H1 (cell line): ENCODE results near the gene NEGR1. TPM values are rescaled to one million over a fixed set of nuclear protein-coding genes. Genes with fewer than 3 reads are reported as not detected.

ENCODE experiments used
- CTCF ChIA-PET: fragments of 300-600 bp; sonication (Branson Sonifier 250); formaldehyde crosslinking; loops from one replicate; lab custom pipeline; 2021; ENCODE audit not compliant: partially characterized antibody; lab: Charles Lee
- POLR2A ChIA-PET: fragments of 300-600 bp; sonication (Branson Sonifier 250); formaldehyde crosslinking; loops from one replicate; lab custom pipeline; 2021; ENCODE audit warnings: inconsistent platforms; ENCODE audit not compliant: partially characterized antibody; lab: Charles Lee
- DNase-seq, 2 experiments: peaks; one replicate each; pipeline versions ENCODE4 v3.0.0 to v3.0.0-alpha.2; 2010 to 2022; ENCODE audit warnings: low spot score in 2 of 2, low read depth in 1 of 2, mixed read lengths in 1 of 2
- FAIRE-seq: peaks from 2 replicates; lab custom pipeline; 2011; peaks lifted over from hg19 to GRCh38; lab: Jason Lieb, UNC
- H2AFZ ChIP-seq: 2 replicates; pipeline ENCODE4 v1.8.1; 2012; ENCODE audit warnings: low read length, inconsistent platforms
- H2AK5ac ChIP-seq: 2 replicates; pipeline ENCODE4 v1.6.1; 2013; ENCODE audit warnings: low read depth, low read length
- H2BK120ac ChIP-seq: replicated peaks from 2 replicates; pipeline ENCODE3; 2013; ENCODE audit warnings: low read depth, low read length, inconsistent platforms
- H2BK12ac ChIP-seq: 2 replicates; pipeline ENCODE4 v1.6.1; 2013; ENCODE audit warnings: low read depth, low read length
- H2BK15ac ChIP-seq: 2 replicates; pipeline ENCODE4 v1.6.1; 2013; ENCODE audit warnings: low read length
- H2BK20ac ChIP-seq: 2 replicates; pipeline ENCODE4 v1.6.1; 2013; ENCODE audit warnings: low read length
- H2BK5ac ChIP-seq: 2 replicates; pipeline ENCODE4 v1.6.1; 2013; ENCODE audit warnings: low read depth, low read length
- H3K14ac ChIP-seq: 2 replicates; pipeline ENCODE4 v1.6.1; 2013; ENCODE audit warnings: inconsistent platforms; ENCODE audit not compliant: insufficient read length
- H3K18ac ChIP-seq: 2 replicates; pipeline ENCODE4 v1.6.1; 2013; ENCODE audit warnings: low read length; ENCODE audit errors: extremely low read depth
- H3K23ac ChIP-seq: 2 replicates; pipeline ENCODE4 v1.6.1; 2013; ENCODE audit warnings: inconsistent platforms; ENCODE audit not compliant: insufficient read length
- H3K23me2 ChIP-seq: 2 replicates; pipeline ENCODE4 v1.6.1; 2013; ENCODE audit warnings: low read depth, low read length
- H3K27ac ChIP-seq: 2 replicates; pipeline ENCODE4 v1.6.1; 2011; ENCODE audit warnings: low read depth, low read length, inconsistent platforms
- H3K27me3 ChIP-seq, 4 experiments: replicated peaks in 1 of 4; 1 replicate in 1 of 4; 2 replicates in 3 of 4; pipeline versions ENCODE4 v1.6.1 to v1.8.1; 2011 to 2013; ENCODE audit warnings: low read length in 3 of 4, mild to moderate bottlenecking in 3 of 4, inconsistent platforms in 2 of 4, mixed read lengths in 2 of 4, moderate library complexity in 1 of 4; ENCODE audit not compliant: control insufficient read depth in 3 of 4, insufficient read depth in 3 of 4; ENCODE audit errors: extremely low read depth in 1 of 4
- H3K36me3 ChIP-seq, 4 experiments: 2 replicates each; pipeline versions ENCODE4 v1.6.1 to v1.8.1; 2011 to 2013; ENCODE audit warnings: mild to moderate bottlenecking in 4 of 4, low read length in 3 of 4, moderate library complexity in 2 of 4, control low read depth in 1 of 4, inconsistent platforms in 1 of 4; ENCODE audit not compliant: insufficient read depth in 4 of 4, control insufficient read depth in 2 of 4
- H3K4ac ChIP-seq: replicated peaks from 2 replicates; pipeline ENCODE3; 2013; ENCODE audit warnings: low read length, low read depth, mixed read lengths, inconsistent platforms; ENCODE audit not compliant: insufficient read length
- H3K4me1 ChIP-seq, 4 experiments: replicated peaks in 1 of 4; 1 replicate in 1 of 4; 2 replicates in 3 of 4; pipeline versions ENCODE4 v1.6.1 to v1.8.1; 2011 to 2013; ENCODE audit warnings: low read length in 3 of 4, inconsistent platforms in 2 of 4, mixed read lengths in 1 of 4; ENCODE audit not compliant: insufficient read depth in 4 of 4, control insufficient read depth in 3 of 4
- H3K4me2 ChIP-seq, 2 experiments: 2 replicates each; pipeline versions ENCODE4 v1.6.1 to v1.8.1; 2011 to 2013; ENCODE audit warnings: low read depth in 2 of 2, low read length in 2 of 2, control low read depth in 1 of 2, inconsistent platforms in 1 of 2, mild to moderate bottlenecking in 1 of 2; ENCODE audit not compliant: insufficient read depth in 1 of 2
- H3K4me3 ChIP-seq, 4 experiments: fragments of 200-600, 300-600 bp in 1 of 4; sonication (generic), shearing (Covaris generic), sonication (Bioruptor Twin) in 1 of 4; 2 replicates each; pipeline versions ENCODE4 v1.5.1 to v1.8.1; 2011 to 2016; ENCODE audit warnings: low read length in 4 of 4, low read depth in 3 of 4, control low read depth in 2 of 4, inconsistent platforms in 2 of 4, mild to moderate bottlenecking in 2 of 4, mixed read lengths in 1 of 4, moderate library complexity in 1 of 4; ENCODE audit not compliant: insufficient read depth in 2 of 4; ENCODE audit errors: extremely low read depth in 1 of 4
- H3K56ac ChIP-seq: replicated peaks from 2 replicates; pipeline ENCODE3; 2013; ENCODE audit warnings: low read depth, mild to moderate bottlenecking, mixed read lengths, low read length, inconsistent platforms; ENCODE audit not compliant: insufficient read length
- H3K79me1 ChIP-seq: 2 replicates; pipeline ENCODE4 v1.6.1; 2013; ENCODE audit warnings: low read depth, low read length, control low read depth
- H3K79me2 ChIP-seq, 2 experiments: 2 replicates each; pipeline versions ENCODE4 v1.6.1 to v1.8.1; 2012 to 2013; ENCODE audit warnings: low read length in 2 of 2, mild to moderate bottlenecking in 2 of 2, inconsistent platforms in 1 of 2; ENCODE audit not compliant: insufficient read depth in 2 of 2, control insufficient read depth in 1 of 2
- H3K9ac ChIP-seq, 4 experiments: replicated peaks in 1 of 4; 1 replicate in 1 of 4; 2 replicates in 3 of 4; pipeline versions ENCODE4 v1.6.1 to v1.8.1; 2011 to 2013; ENCODE audit warnings: low read depth in 3 of 4, low read length in 3 of 4, control low read depth in 2 of 4, mild to moderate bottlenecking in 2 of 4, moderate library complexity in 2 of 4, inconsistent platforms in 1 of 4; ENCODE audit errors: extremely low read depth in 1 of 4
- H3K9me3 ChIP-seq, 2 experiments: 2 replicates each; pipeline versions ENCODE4 v1.6.1 to v1.8.1; 2012 to 2013; ENCODE audit warnings: mild to moderate bottlenecking in 2 of 2, moderate library complexity in 2 of 2, control low read depth in 1 of 2, inconsistent platforms in 1 of 2, low read depth in 1 of 2, low read length in 1 of 2, mixed read lengths in 1 of 2; ENCODE audit not compliant: insufficient read depth in 2 of 2
- H4K20me1 ChIP-seq, 2 experiments: replicated peaks in 1 of 2; 2 replicates each; pipeline versions ENCODE3 to v1.8.1; 2011 to 2013; ENCODE audit warnings: inconsistent platforms in 2 of 2, low read length in 2 of 2, mild to moderate bottlenecking in 1 of 2; ENCODE audit not compliant: insufficient read depth in 2 of 2, control insufficient read depth in 1 of 2
- H4K5ac ChIP-seq: 2 replicates; pipeline ENCODE4 v1.6.1; 2013; ENCODE audit warnings: low read length, low read depth, mixed read lengths, inconsistent platforms; ENCODE audit not compliant: insufficient read length
- H4K8ac ChIP-seq: 2 replicates; pipeline ENCODE4 v1.8.0; 2013; ENCODE audit warnings: mild to moderate bottlenecking, moderate library complexity, low read length, inconsistent platforms; ENCODE audit not compliant: insufficient read depth; ENCODE audit errors: extremely low read depth
- H4K91ac ChIP-seq: replicated peaks from 2 replicates; pipeline ENCODE3; 2013; ENCODE audit warnings: low read length, mixed read lengths, inconsistent platforms; ENCODE audit not compliant: insufficient read length
- CEBPB ChIP-seq: IDR thresholded peaks from 2 replicates; pipeline ENCODE4 v1.6.1; 2012; ENCODE audit warnings: low read depth, low read length
- FOSL1 ChIP-seq: IDR thresholded peaks from 2 replicates; pipeline ENCODE4 v1.6.1; 2011; ENCODE audit warnings: mild to moderate bottlenecking, low read depth, low read length, moderate library complexity; ENCODE audit not compliant: insufficient read depth
- GABPA ChIP-seq: IDR thresholded peaks from 2 replicates; pipeline ENCODE4 v1.6.1; 2011; ENCODE audit warnings: mild to moderate bottlenecking, low read length, moderate library complexity, borderline replicate concordance; ENCODE audit not compliant: insufficient read depth
- HDAC2 ChIP-seq, 2 experiments: fragments of 300-600 bp in 1 of 2; sonication (generic) in 1 of 2; IDR thresholded peaks; 2 replicates each; pipeline ENCODE4 v1.6.1; 2011 to 2012; ENCODE audit warnings: low read depth in 2 of 2, low read length in 2 of 2, mild to moderate bottlenecking in 2 of 2, moderate library complexity in 2 of 2, borderline replicate concordance in 1 of 2, inconsistent platforms in 1 of 2
- KDM4A ChIP-seq: IDR thresholded peaks from one replicate; pipeline ENCODE4 v1.7.1; 2012; ENCODE audit warnings: low read depth, mild to moderate bottlenecking, moderate library complexity, low read length, inconsistent platforms; ENCODE audit not compliant: severe bottlenecking
- NANOG ChIP-seq: IDR thresholded peaks from 2 replicates; pipeline ENCODE4 v1.6.1; 2011; ENCODE audit warnings: low read length, low read depth, mild to moderate bottlenecking, inconsistent platforms; ENCODE audit not compliant: insufficient read depth, poor library complexity, severe bottlenecking
- SIRT6 ChIP-seq: IDR thresholded peaks from one replicate; pipeline ENCODE4 v1.7.1; 2012; ENCODE audit warnings: low read length, inconsistent platforms
- TEAD4 ChIP-seq: IDR thresholded peaks from 2 replicates; pipeline ENCODE4 v1.6.1; 2012; ENCODE audit warnings: low read depth, low read length, inconsistent platforms, mixed read lengths
- WGBS, 2 experiments: shearing (Covaris generic) in 1 of 2; methylation state at CpG; one replicate each; pipeline versions ENCODE4 v1.1.6 to v1.1.7; 2013 to 2015; ENCODE audit warnings: low lambda C conversion rate in 2 of 2, mixed read lengths in 2 of 2, inconsistent platforms in 1 of 2, low coverage in 1 of 2, missing lambda C conversion rate in 1 of 2; ENCODE audit not compliant: insufficient replicate concordance in 2 of 2, insufficient coverage in 1 of 2, insufficient read length in 1 of 2; ENCODE audit errors: extremely low coverage in 1 of 2, missing lambda C conversion rate in 1 of 2; 5-methylcytosine and 5-hydroxymethylcytosine counted together
- polyA plus RNA-seq, 7 experiments: library from polyadenylated mRNA; depleted of rRNA in 3 of 7; stranded (reverse) in 5 of 7; unstranded in 2 of 7; fragments of >200 nt in 5 of 7; fragments of 200-250 nt in 2 of 7; gene quantifications; 1 replicate in 5 of 7; 2 replicates in 1 of 7; 4 replicates in 1 of 7; pipeline versions ENCODE4 v1.2.1 to v1.2.3, GENCODE V29; 2011 to 2013; ENCODE audit warnings: missing spikeins in 2 of 7, mixed read lengths in 2 of 7
- total RNA-seq: library from RNA; stranded (reverse); fragmentation: NEBNext Ultra II Directional; extraction: Animal tissue kit (Norgen Biotek cat#: 25700); gene quantifications from 2 replicates; pipeline ENCODE4 v1.2.1, GENCODE V29; 2021

NEGR1 gene
- total and polyA plus RNA-seq, 2 of the 8 experiments (the other 6 are each of a cell fraction or from before 2014, with no cell fraction given) = 0.71 to 1.3 TPM

DNA sequence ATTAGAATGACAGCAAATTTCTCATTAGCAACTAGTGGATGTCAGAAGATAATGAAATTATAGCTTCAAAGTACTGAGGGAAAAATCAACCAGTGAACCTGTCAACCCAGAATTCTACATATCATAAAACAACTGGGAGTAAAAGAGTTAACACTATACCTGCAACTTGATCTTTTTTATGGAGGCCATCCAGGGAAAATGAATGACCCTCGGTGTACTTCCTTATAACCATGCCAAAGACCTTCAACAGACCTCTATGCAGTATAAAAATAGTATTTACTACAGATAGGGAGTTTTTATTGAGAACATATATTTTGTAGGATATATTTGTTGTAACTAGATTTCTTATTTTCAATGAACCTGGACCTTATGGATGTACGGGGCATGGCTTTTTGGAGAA, 809.0 kb downstream of the NEGR1 start:
- Histone ChIP-seq H2BK20ac (no peak overlapping the region), H3K56ac (no peak overlapping the region), H4K8ac (no peak overlapping the region), H2BK12ac (no peak overlapping the region), H3K79me2 (no peaks in the 10 kb centered on the region), H3K9ac (no peak overlapping the region), H2AFZ (no peak overlapping the region), H3K27me3 (no peaks in the 10 kb centered on the region), H2BK120ac (no peak overlapping the region), H3K4me1 (peaks cover 0 to 2% (median 0%) of the 10 kb centered on the region in 4 experiments; a peak in 1 of 7 replicates), H3K4ac (no peak overlapping the region), H3K79me1 (no peaks in the 10 kb centered on the region), H2BK5ac (no peak overlapping the region), H4K5ac (no peak overlapping the region), H4K91ac (no peak overlapping the region), H3K4me2 (no peak overlapping the region), H3K14ac (no peak overlapping the region), H4K20me1 (no peaks in the 10 kb centered on the region), H2AK5ac (no peak overlapping the region), H3K36me3 (no peaks in the 10 kb centered on the region), H3K23ac (no peak overlapping the region), H3K18ac (no peak overlapping the region), H3K23me2 (no peaks in the 10 kb centered on the region; the same call in 1 of the 2 replicates), H3K4me3 (no peak overlapping the region), H3K27ac (no peak overlapping the region), H2BK15ac (no peak overlapping the region), H3K9me3 (no peaks in the 10 kb centered on the region)
- 94% methylated on average over 2 of the region's 2 CpGs; no CpG with 5 or more reads in 1 of the 2 experiments for WGBS, 2 experiments
- FAIRE-seq (no peak), DNase-seq (no peak)
- ChIA-PET CTCF (no interaction called here), POLR2A (no interaction called here)
- TF ChIP-seq FOSL1 (no peak), HDAC2 (IDR thresholded peaks at IDR 0.05; ENCODE audit: borderline replicate concordance in 1 of 2, low read depth in 2 of 2, low read length in 2 of 2) (no peak), KDM4A (no peak), GABPA (no peak), CEBPB (no peak), TEAD4 (no peak), SIRT6 (no peak), NANOG (no peak)
